Loucy (cell line): ENCODE measurements around the gene SLC39A3.

Experiments
- H2AFZ ChIP-seq: fragments of 200-600 bp; sonication (generic); 2 replicates; pipeline ENCODE4 v1.6.0; 2016; ENCODE audit warnings: antibody characterized with exemption, mild to moderate bottlenecking, low read length, moderate library complexity
- H3F3A ChIP-seq: fragments of 200-600 bp; 2 replicates; pipeline ENCODE4 v1.6.0; 2016; ENCODE audit warnings: antibody characterized with exemption, low read depth, mild to moderate bottlenecking
- H3K27me3 ChIP-seq: fragments of 200-600 bp; sonication (generic); 2 replicates; pipeline ENCODE4 v1.6.1; 2014; ENCODE audit warnings: low read length, mild to moderate bottlenecking; ENCODE audit not compliant: insufficient read depth, poor library complexity, severe bottlenecking
- H3K36me3 ChIP-seq: fragments of 200-600 bp; sonication (generic); 2 replicates; pipeline ENCODE4 v1.6.1; 2016; ENCODE audit warnings: low read length; ENCODE audit not compliant: insufficient read depth
- H3K4me1 ChIP-seq: fragments of 200-600 bp; sonication (generic); 2 replicates; pipeline ENCODE4 v1.5.1; 2014; ENCODE audit warnings: low read length, mild to moderate bottlenecking; ENCODE audit not compliant: insufficient read depth, poor library complexity, severe bottlenecking
- H3K4me2 ChIP-seq: fragments of 200-600 bp; sonication (generic); 2 replicates; pipeline ENCODE4 v1.6.0; 2014; ENCODE audit warnings: antibody characterized with exemption, low read length, low read depth, mild to moderate bottlenecking; ENCODE audit not compliant: poor library complexity, severe bottlenecking
- H3K4me3 ChIP-seq: fragments of 200-600 bp; sonication (generic); 2 replicates; pipeline ENCODE4 v1.5.1; 2014; ENCODE audit warnings: low read length, mild to moderate bottlenecking, mixed read lengths; ENCODE audit not compliant: poor library complexity, severe bottlenecking
- H3K79me2 ChIP-seq: fragments of 200-600 bp; sonication (generic); 2 replicates; pipeline ENCODE4 v1.6.1; 2014; ENCODE audit warnings: low read length; ENCODE audit not compliant: insufficient read depth
- H3K9ac ChIP-seq: fragments of 200-600 bp; sonication (generic); 2 replicates; pipeline ENCODE4 v1.6.0; 2014; ENCODE audit warnings: mild to moderate bottlenecking, low read depth, low read length, moderate library complexity; ENCODE audit not compliant: poor library complexity, severe bottlenecking
- H3K9me2 ChIP-seq: fragments of 200-600 bp; sonication (generic); replicated peaks from 2 replicates; pipeline ENCODE4 v1.6.1; 2016; ENCODE audit warnings: low read depth, low read length, mixed read lengths
- H3K9me3 ChIP-seq: fragments of 200-600 bp; sonication (generic); 2 replicates; pipeline ENCODE4 v1.6.1; 2014; ENCODE audit warnings: mild to moderate bottlenecking, antibody characterized with exemption, low read length, low read depth; ENCODE audit not compliant: insufficient read depth
- H4K20me1 ChIP-seq: fragments of 200-600 bp; sonication (generic); 2 replicates; pipeline ENCODE4 v1.6.0; 2014; ENCODE audit warnings: antibody characterized with exemption, low read length, mild to moderate bottlenecking; ENCODE audit not compliant: insufficient read depth, poor library complexity, severe bottlenecking
- EZH2phosphoT487 ChIP-seq: fragments of 200-600 bp; IDR thresholded peaks from 2 replicates; pipeline ENCODE4 v1.6.1; 2018; ENCODE audit warnings: antibody characterized with exemption, mild to moderate bottlenecking, moderate library complexity, borderline replicate concordance
- TF ChIP-seq, protein P1 (sequence below): fragments of 200-600 bp; sonication (generic); conservative IDR thresholded peaks from 2 replicates; pipeline ENCODE4 v1.5.1; 2014; ENCODE audit warnings: mild to moderate bottlenecking, antibody characterized with exemption, low read length

Gene SLC39A3

DNA sequence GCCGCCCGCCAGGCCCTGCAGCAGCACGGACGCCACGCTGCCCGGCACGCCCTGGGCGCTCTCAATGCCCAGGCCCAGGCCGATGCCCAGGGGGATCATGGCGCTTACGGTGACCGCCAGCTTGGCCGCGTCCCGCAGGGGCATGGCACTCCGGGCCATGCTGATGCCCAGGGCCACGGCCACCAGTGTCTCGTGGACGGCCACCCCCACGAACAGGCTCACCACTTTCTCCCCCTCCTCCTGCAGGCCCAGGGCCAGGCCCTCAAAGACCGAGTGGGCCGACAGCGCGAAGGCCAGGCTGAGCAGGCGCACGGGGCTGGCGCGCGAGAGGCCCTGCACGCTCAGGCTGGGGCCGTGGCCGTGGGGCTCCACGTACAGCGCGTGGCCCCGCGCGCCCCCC is 6.9 kb downstream of the SLC39A3 start:
- Histone ChIP-seq H3K4me2 (no peak overlapping the region), H3K9ac (no peak overlapping the region), H3K79me2 (peaks cover 49% of the 10 kb centered on the region), H3K36me3 (peaks cover 59% of the 10 kb centered on the region; the same call in 1 of the 2 replicates), H3K9me3 (peaks cover 5% of the 10 kb centered on the region; the same call in 1 of the 2 replicates), H3K9me2 (no peaks in the 10 kb centered on the region), H3F3A (no peaks in the 10 kb centered on the region), H2AFZ (no peak overlapping the region), H3K4me1 (peaks cover 17% of the 10 kb centered on the region), H3K4me3 (no peak overlapping the region), H4K20me1 (peaks cover 50% of the 10 kb centered on the region), H3K27me3 (no peaks in the 10 kb centered on the region)
- TF ChIP-seq, protein P1, sequence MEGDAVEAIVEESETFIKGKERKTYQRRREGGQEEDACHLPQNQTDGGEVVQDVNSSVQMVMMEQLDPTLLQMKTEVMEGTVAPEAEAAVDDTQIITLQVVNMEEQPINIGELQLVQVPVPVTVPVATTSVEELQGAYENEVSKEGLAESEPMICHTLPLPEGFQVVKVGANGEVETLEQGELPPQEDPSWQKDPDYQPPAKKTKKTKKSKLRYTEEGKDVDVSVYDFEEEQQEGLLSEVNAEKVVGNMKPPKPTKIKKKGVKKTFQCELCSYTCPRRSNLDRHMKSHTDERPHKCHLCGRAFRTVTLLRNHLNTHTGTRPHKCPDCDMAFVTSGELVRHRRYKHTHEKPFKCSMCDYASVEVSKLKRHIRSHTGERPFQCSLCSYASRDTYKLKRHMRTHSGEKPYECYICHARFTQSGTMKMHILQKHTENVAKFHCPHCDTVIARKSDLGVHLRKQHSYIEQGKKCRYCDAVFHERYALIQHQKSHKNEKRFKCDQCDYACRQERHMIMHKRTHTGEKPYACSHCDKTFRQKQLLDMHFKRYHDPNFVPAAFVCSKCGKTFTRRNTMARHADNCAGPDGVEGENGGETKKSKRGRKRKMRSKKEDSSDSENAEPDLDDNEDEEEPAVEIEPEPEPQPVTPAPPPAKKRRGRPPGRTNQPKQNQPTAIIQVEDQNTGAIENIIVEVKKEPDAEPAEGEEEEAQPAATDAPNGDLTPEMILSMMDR = no peak
- TF ChIP-seq EZH2phosphoT487 = no peak

DNA sequence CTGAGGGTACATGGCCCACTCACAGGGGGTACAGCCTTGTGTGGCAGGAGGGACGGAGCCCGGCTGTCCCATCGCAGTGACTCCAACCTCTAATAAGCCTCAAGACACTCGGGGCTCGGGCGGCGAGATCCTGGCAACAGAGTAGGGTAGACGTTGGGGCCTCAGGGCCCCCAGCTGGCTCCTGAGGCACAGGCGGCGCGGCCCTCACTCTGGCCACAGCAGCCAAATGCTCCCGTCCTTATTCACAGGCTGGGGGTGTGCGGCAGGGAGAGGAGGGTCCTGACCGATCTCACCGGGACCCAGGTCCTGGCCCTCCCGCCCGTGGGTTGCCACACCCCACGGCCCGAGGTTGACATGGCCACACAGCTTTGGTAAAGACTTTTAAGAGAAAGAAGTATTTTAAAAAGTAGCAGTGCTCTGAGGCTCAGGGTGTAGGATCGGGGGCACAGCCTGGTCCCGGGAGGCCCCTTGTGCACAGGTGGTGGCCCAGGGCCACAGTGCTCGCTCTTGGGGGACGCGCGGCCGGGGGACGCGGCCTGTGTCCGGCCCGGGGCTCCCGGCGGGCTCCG is 7.6 kb downstream of the SLC39A3 start:
- Histone ChIP-seq H2AFZ (no peak overlapping the region), H3K36me3 (peaks cover 59% of the 10 kb centered on the region; the same call in 1 of the 2 replicates), H3F3A (no peaks in the 10 kb centered on the region), H4K20me1 (peaks cover 44% of the 10 kb centered on the region), H3K4me3 (no peak overlapping the region), H3K79me2 (peaks cover 42% of the 10 kb centered on the region), H3K9ac (no peak overlapping the region), H3K4me2 (no peak overlapping the region), H3K9me3 (peaks cover 5% of the 10 kb centered on the region; the same call in 1 of the 2 replicates), H3K4me1 (peaks cover 17% of the 10 kb centered on the region), H3K27me3 (no peaks in the 10 kb centered on the region), H3K9me2 (no peaks in the 10 kb centered on the region)
- TF ChIP-seq EZH2phosphoT487 = no peak
- TF ChIP-seq, protein P1 = no peak

DNA sequence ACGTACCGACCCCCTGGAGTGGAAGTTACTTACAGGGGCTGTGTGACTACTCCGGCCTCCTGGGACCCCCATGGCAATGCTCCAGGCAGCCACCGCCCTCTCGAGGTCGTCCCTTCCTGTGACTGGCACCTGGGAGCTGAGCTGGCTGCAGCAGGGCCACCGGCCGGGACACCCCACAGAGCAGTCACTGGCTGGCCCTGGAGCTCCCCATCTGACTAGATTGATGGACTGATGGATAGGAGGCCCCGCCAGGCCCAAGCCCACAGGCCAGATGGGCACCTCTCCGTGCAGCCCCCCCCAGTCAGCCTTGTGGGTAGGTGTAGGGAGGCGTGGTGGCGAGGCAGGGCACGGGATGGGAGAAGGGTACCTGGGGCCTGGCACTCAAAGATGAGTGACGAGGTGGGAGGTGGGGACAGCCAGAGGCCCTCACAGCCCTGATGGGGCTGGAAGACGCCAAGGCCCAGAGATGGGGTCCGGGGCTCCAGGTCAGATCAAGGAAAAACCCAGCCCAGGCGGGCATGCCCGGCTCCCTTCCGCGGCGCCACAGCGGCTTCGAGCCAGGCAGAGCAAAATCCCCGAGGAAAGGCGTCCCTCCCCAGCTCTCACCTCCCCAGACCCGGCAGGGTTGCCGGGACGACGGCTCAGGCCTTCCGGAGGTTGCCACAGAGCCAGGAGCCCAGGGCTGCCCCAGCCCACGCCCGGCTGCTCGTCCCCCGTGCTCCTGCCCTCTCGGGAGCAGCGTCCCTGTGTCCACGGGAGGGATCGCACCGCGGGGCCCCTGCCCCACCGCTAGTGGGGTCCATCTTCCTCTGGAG is 8.4 kb downstream of the SLC39A3 start:
- Histone ChIP-seq H3K4me2 (no peak overlapping the region), H3K9ac (no peak overlapping the region), H3K4me1 (peaks cover 9% of the 10 kb centered on the region)

More for the DNA sequence above, 8.4 kb downstream of the SLC39A3 start:
- TF ChIP-seq, protein P1 = no peak
- no peak for TF ChIP-seq EZH2phosphoT487
- Histone ChIP-seq H3K79me2 (peaks cover 34% of the 10 kb centered on the region), H3F3A (no peaks in the 10 kb centered on the region), H3K36me3 (peaks cover 51% of the 10 kb centered on the region; the same call in 1 of the 2 replicates), H4K20me1 (peaks cover 36% of the 10 kb centered on the region), H3K4me3 (no peak overlapping the region), H3K9me3 (no peaks in the 10 kb centered on the region; the same call in 1 of the 2 replicates), H3K9me2 (no peaks in the 10 kb centered on the region), H2AFZ (no peak overlapping the region), H3K27me3 (no peaks in the 10 kb centered on the region)
